NCI-H82 (cell line): Measurements from ENCODE around the gene PTP4A1.

Experiments
- DNase-seq: peaks from one replicate; lab custom pipeline; 2025; lab: John Stamatoyannopoulos, UW

Gene PTP4A1

GRCh38 chr6:63556369-63556768 lies 15.9 kb upstream of the PTP4A1 start:
- DNase-seq = no peak

GRCh38 chr6:63558278-63558677 lies 14.0 kb upstream of the PTP4A1 start:
- DNase-seq = no peak

- DNase-seq = no peak
Measured at GRCh38 chr6:63560801-63561287, 11.4 kb upstream of the PTP4A1 start.

- DNase-seq = no peak
Measured at GRCh38 chr6:63561288-63561687, 11.0 kb upstream of the PTP4A1 start.

GRCh38 chr6:63563235-63563634 lies 9.0 kb upstream of the PTP4A1 start:
- no peak for DNase-seq

- DNase-seq = no peak
Measured at GRCh38 chr6:63565058-63565726, 7.1 kb upstream of the PTP4A1 start.

- DNase-seq = no peak
Measured at GRCh38 chr6:63565727-63566596, 6.3 kb upstream of the PTP4A1 start.

- DNase-seq = no peak
Measured at GRCh38 chr6:63567966-63568365, 4.3 kb upstream of the PTP4A1 start.

GRCh38 chr6:63571361-63572043 lies 778 bp upstream of the PTP4A1 start:
- no peak for DNase-seq

- DNase-seq = no peak
Measured at GRCh38 chr6:63572747-63573075, 431 bp downstream of the PTP4A1 start.

- DNase-seq = peak; percentile 65
Measured at GRCh38 chr6:63573076-63573898, 1.0 kb downstream of the PTP4A1 start.

- DNase-seq = peak; percentile 81
Measured at GRCh38 chr6:63573899-63574553, 1.7 kb downstream of the PTP4A1 start.

- DNase-seq = no peak
Measured at GRCh38 chr6:63574554-63574900, 2.2 kb downstream of the PTP4A1 start.

- DNase-seq = no peak
Measured at GRCh38 chr6:63576147-63576772, 4.0 kb downstream of the PTP4A1 start.

GRCh38 chr6:63576985-63577712 lies 4.9 kb downstream of the PTP4A1 start:
- no peak for DNase-seq

GRCh38 chr6:63578757-63579156 lies 6.5 kb downstream of the PTP4A1 start:
- DNase-seq = no peak

- no peak for DNase-seq
Measured at GRCh38 chr6:63579937-63580703, 7.8 kb downstream of the PTP4A1 start.

GRCh38 chr6:63580704-63580961 lies 8.4 kb downstream of the PTP4A1 start:
- DNase-seq = no peak

GRCh38 chr6:63581355-63582013 lies 9.2 kb downstream of the PTP4A1 start:
- no peak for DNase-seq
